ENCODE results near the gene INTS11. TPM values are rescaled to one million over a fixed set of nuclear protein-coding genes. Genes with fewer than 3 reads are reported as not detected.
A peak's percentile ranks its signal among the peaks of the same experiment; 100 is the strongest.

INTS11 gene
- total and polyA plus RNA-seq, 2 of the 13 experiments (the other 11 are each of a cell fraction or from before 2014, with no cell fraction given): 52.8 to 94.8 TPM

DNA sequence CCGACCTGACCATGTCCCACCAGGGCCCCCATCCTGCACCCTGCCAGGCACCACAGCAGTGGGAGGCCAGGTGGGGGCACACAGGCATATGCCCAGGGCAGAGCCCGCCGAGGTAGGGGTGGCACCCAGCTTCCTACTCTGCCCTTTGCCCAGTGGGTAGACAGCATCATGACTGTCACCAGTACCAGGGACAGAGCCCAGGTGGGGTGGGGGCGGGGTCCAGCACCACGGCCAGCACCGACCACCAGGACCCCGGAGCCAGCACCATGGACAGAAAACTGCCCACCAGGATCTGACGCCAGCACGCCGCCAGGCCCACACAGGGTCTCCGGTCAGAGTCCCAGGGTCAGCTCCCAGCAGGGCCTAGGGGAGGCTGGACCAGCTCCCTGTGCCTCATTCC lies 10.4 kb upstream of the INTS11 start (continued):
- TF ChIP-seq, protein P1, sequence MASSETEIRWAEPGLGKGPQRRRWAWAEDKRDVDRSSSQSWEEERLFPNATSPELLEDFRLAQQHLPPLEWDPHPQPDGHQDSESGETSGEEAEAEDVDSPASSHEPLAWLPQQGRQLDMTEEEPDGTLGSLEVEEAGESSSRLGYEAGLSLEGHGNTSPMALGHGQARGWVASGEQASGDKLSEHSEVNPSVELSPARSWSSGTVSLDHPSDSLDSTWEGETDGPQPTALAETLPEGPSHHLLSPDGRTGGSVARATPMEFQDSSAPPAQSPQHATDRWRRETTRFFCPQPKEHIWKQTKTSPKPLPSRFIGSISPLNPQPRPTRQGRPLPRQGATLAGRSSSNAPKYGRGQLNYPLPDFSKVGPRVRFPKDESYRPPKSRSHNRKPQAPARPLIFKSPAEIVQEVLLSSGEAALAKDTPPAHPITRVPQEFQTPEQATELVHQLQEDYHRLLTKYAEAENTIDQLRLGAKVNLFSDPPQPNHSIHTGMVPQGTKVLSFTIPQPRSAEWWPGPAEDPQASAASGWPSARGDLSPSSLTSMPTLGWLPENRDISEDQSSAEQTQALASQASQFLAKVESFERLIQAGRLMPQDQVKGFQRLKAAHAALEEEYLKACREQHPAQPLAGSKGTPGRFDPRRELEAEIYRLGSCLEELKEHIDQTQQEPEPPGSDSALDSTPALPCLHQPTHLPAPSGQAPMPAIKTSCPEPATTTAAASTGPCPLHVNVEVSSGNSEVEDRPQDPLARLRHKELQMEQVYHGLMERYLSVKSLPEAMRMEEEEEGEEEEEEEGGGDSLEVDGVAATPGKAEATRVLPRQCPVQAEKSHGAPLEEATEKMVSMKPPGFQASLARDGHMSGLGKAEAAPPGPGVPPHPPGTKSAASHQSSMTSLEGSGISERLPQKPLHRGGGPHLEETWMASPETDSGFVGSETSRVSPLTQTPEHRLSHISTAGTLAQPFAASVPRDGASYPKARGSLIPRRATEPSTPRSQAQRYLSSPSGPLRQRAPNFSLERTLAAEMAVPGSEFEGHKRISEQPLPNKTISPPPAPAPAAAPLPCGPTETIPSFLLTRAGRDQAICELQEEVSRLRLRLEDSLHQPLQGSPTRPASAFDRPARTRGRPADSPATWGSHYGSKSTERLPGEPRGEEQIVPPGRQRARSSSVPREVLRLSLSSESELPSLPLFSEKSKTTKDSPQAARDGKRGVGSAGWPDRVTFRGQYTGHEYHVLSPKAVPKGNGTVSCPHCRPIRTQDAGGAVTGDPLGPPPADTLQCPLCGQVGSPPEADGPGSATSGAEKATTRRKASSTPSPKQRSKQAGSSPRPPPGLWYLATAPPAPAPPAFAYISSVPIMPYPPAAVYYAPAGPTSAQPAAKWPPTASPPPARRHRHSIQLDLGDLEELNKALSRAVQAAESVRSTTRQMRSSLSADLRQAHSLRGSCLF (CRISPR knock-in tag; IDR thresholded peaks at IDR 0.05; ENCODE audit: borderline replicate concordance): no peak
- TF ChIP-seq ZEB1 (IDR thresholded peaks at IDR 0.05; ENCODE audit: insufficient replicate concordance, low read depth) (no peak), ZSCAN30 (CRISPR knock-in tag; IDR thresholded peaks at IDR 0.05) (no peak), ZNF747 (CRISPR knock-in tag; IDR thresholded peaks at IDR 0.05; ENCODE audit: borderline replicate concordance) (peak; percentile 65; the same call in 1 of the 2 replicates), RNF2 (conservative IDR thresholded peaks at IDR 0.05; ENCODE audit: low read depth) (no peak), PITX1 (CRISPR knock-in tag; IDR thresholded peaks at IDR 0.05) (peak; percentile 35; the same call in 1 of the 2 replicates), ZFP41 (CRISPR knock-in tag; IDR thresholded peaks at IDR 0.05; ENCODE audit: borderline replicate concordance) (no peak), NFYC (CRISPR knock-in tag; IDR thresholded peaks at IDR 0.05) (no peak), MIER2 (CRISPR knock-in tag; IDR thresholded peaks at IDR 0.05) (peak; percentile 96), ZNF441 (CRISPR knock-in tag; IDR thresholded peaks at IDR 0.05; ENCODE audit: borderline replicate concordance) (peak; percentile 86; the same call in 1 of the 2 replicates), ZNF251 (CRISPR knock-in tag; IDR thresholded peaks at IDR 0.05) (no peak), KDM6A (CRISPR knock-in tag; IDR thresholded peaks at IDR 0.05; ENCODE audit: low read depth) (no peak), BRCA1 (CRISPR knock-in tag; IDR thresholded peaks at IDR 0.05) (no peak), SAFB2 (CRISPR knock-in tag; IDR thresholded peaks at IDR 0.05; ENCODE audit: borderline replicate concordance, low read depth) (no peak), ZNF234 (CRISPR knock-in tag; conservative IDR thresholded peaks at IDR 0.05) (no peak), AGO1 (IDR thresholded peaks at IDR 0.05; ENCODE audit: low read depth, low read length, poor library complexity, severe bottlenecking) (no peak), ZNF703 (CRISPR knock-in tag; IDR thresholded peaks at IDR 0.05; ENCODE audit: borderline replicate concordance) (no peak), BHLHE40 (IDR thresholded peaks at IDR 0.05; ENCODE audit: low read length) (no peak), SMAD1 (CRISPR knock-in tag; IDR thresholded peaks at IDR 0.05; ENCODE audit: borderline replicate concordance, low read depth) (no peak), TRIM24 (CRISPR knock-in tag; IDR thresholded peaks at IDR 0.05) (no peak), FOXA3 (CRISPR knock-in tag; IDR thresholded peaks at IDR 0.05) (no peak), JDP2 (CRISPR knock-in tag; IDR thresholded peaks at IDR 0.05; ENCODE audit: borderline replicate concordance) (no peak; the same call in 1 of the 2 replicates), REPIN1 (CRISPR knock-in tag; IDR thresholded peaks at IDR 0.05; ENCODE audit: borderline replicate concordance, low read depth) (no peak)
- TF ChIP-seq, protein P2, sequence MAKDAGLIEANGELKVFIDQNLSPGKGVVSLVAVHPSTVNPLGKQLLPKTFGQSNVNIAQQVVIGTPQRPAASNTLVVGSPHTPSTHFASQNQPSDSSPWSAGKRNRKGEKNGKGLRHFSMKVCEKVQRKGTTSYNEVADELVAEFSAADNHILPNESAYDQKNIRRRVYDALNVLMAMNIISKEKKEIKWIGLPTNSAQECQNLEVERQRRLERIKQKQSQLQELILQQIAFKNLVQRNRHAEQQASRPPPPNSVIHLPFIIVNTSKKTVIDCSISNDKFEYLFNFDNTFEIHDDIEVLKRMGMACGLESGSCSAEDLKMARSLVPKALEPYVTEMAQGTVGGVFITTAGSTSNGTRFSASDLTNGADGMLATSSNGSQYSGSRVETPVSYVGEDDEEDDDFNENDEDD (CRISPR knock-in tag; IDR thresholded peaks at IDR 0.05; ENCODE audit: borderline replicate concordance): no peak
- TF ChIP-seq, protein P3, sequence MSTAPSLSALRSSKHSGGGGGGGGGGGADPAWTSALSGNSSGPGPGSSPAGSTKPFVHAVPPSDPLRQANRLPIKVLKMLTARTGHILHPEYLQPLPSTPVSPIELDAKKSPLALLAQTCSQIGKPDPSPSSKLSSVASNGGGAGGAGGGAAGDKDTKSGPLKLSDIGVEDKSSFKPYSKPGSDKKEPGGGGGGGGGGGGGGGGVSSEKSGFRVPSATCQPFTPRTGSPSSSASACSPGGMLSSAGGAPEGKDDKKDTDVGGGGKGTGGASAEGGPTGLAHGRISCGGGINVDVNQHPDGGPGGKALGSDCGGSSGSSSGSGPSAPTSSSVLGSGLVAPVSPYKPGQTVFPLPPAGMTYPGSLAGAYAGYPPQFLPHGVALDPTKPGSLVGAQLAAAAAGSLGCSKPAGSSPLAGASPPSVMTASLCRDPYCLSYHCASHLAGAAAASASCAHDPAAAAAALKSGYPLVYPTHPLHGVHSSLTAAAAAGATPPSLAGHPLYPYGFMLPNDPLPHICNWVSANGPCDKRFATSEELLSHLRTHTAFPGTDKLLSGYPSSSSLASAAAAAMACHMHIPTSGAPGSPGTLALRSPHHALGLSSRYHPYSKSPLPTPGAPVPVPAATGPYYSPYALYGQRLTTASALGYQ (CRISPR knock-in tag; IDR thresholded peaks at IDR 0.05): no peak
